C4-2B (cell line): ENCODE data around the gene PRLH.

Source experiments
- CTCF ChIP-seq: fragments of 450-650 bp; conservative IDR thresholded peaks from 2 replicates; pipeline ENCODE4 v1.5.1; 2017; ENCODE audit warnings: mild to moderate bottlenecking
- ZFX ChIP-seq: fragments of 450-650 bp; IDR thresholded peaks from 2 replicates; pipeline ENCODE4 v1.6.1; 2017

DNA sequence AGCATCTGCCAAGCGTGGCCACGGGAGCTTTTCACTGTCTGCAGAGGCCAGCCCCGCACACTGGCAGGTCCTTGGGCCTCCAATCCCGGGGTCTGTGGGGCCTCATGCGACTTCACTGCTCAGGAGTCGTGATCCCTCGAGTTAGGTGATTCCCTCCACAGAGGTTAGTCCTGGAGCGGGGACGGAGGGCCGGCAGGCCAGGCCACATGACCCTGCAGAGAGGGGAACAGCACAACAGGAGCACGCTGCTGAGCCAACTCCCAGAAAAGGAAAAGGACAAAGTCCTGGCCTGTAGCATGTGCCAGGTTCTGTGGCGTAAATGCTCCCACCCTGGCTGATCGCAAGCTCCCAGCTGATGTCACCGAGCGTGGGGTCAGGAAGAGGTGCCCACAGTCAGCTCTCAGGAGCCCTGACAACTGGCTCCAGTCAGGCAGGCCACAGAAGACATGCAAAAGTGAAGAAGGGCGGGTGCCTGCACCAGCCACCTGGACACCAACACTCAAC is 15.3 kb upstream of the PRLH start:
- TF ChIP-seq CTCF (no peak), ZFX (no peak)
